Measurements from ENCODE around the gene WT1. TPM values are rescaled to one million over a fixed set of nuclear protein-coding genes. Genes with fewer than 3 reads are reported as not detected.

WT1 gene
- total RNA-seq, 1 donor from 2014 or later, result not detected

DNA sequence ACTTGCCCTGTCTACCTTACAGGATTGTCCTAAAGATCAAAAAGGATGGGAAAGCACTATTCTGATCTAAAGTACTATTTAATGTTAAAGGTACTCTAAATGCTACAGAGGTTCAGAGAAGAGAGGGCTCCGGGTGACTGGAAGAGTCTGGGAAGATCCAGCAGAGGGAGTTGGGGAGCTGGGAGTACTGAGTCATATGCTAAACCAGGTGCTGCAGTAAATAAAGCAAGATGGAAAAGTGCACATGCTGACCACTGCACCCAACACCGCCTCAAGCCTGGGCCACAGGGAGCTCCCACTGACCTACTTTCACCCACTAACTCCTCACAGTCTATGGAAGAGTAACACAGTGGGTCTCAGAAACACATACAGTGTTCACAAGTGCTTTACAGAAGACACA is 49.3 kb downstream of the WT1 start:
- DNase-seq (ENCODE audit: extremely low spot score, unreplicated experiment), result no peak

DNA sequence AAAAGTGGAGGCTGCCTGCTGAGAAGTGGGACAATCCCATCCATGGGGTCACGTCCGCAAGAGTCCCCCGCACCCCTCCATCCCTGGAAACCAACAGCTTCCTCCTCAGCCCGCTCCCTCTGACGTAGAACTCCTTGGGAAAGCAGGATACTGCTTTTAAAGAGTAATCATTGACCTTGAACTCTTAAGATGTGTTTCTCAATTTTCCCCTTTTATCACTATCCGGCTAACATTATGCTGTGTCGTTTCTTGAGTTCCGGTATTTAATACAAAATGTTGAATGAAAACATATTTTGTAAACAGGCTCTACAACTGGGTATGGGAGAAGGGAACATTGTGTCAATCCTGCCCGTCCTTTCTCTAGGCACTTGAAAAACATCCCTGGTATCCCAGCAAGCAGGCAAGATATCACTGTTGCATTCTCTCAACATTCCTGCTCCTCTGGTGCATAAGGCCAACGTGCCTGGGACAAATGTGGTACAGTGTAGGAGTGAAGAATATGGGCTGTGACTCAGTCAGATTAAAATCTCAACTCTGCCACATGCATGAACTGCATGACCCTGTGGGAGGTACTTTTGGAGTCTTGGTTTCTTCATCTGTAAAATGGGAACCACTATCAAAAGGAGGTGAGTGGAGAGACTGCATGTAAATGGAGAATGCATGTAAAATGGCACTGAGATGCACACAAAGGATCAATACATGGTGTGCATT is 52.8 kb downstream of the WT1 start:
- no peaks in the 10 kb centered on the region for H3K36me3 Mint-ChIP-seq (ENCODE audit: unreplicated experiment)
- H3K4me3 Mint-ChIP-seq (ENCODE audit: unreplicated experiment), result no peak overlapping the region
- H3K27me3 Mint-ChIP-seq (ENCODE audit: unreplicated experiment), result peaks cover 2% of the 10 kb centered on the region
- DNase-seq (ENCODE audit: extremely low spot score, unreplicated experiment), result no peak
- no peaks in the 10 kb centered on the region for H3K4me1 Mint-ChIP-seq (ENCODE audit: unreplicated experiment)
- H3K27ac Mint-ChIP-seq (ENCODE audit: unreplicated experiment), result no peak overlapping the region
- TF ChIP-seq, protein P1, sequence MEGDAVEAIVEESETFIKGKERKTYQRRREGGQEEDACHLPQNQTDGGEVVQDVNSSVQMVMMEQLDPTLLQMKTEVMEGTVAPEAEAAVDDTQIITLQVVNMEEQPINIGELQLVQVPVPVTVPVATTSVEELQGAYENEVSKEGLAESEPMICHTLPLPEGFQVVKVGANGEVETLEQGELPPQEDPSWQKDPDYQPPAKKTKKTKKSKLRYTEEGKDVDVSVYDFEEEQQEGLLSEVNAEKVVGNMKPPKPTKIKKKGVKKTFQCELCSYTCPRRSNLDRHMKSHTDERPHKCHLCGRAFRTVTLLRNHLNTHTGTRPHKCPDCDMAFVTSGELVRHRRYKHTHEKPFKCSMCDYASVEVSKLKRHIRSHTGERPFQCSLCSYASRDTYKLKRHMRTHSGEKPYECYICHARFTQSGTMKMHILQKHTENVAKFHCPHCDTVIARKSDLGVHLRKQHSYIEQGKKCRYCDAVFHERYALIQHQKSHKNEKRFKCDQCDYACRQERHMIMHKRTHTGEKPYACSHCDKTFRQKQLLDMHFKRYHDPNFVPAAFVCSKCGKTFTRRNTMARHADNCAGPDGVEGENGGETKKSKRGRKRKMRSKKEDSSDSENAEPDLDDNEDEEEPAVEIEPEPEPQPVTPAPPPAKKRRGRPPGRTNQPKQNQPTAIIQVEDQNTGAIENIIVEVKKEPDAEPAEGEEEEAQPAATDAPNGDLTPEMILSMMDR (IDR thresholded peaks at IDR 0.05), result no peak
- peaks cover 4% of the 10 kb centered on the region for H3K9me3 Mint-ChIP-seq (ENCODE audit: unreplicated experiment)

More for the DNA sequence above, 49.3 kb downstream of the WT1 start:
- Mint-ChIP-seq H3K36me3 (ENCODE audit: unreplicated experiment) (no peaks in the 10 kb centered on the region), H3K9me3 (ENCODE audit: unreplicated experiment) (no peaks in the 10 kb centered on the region), H3K27ac (ENCODE audit: unreplicated experiment) (no peak overlapping the region), H3K4me3 (ENCODE audit: unreplicated experiment) (no peak overlapping the region), H3K27me3 (ENCODE audit: unreplicated experiment) (peaks cover 2% of the 10 kb centered on the region), H3K4me1 (ENCODE audit: unreplicated experiment) (no peaks in the 10 kb centered on the region)
- TF ChIP-seq, protein P1 (IDR thresholded peaks at IDR 0.05), result no peak

DNA sequence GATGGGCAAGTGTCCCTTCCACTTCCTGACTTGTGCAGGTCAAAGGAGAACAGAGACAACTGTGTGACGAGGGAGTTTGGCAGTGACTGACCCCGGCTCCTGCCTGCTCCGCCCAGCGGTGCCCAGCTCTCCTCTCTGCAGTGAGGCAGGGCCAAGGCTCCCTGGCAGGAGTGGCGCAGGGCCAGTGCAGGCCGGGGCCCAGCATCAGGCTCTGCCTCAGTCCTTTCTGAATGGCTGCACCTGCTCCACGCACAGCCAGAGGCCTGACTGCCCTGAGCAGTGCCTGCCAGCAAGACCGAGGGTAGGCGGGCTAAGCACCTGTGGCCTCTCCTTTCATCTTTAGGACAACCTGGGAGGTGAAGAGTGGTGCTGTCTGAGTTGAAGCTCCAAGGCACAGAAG is 54.2 kb downstream of the WT1 start:
- Mint-ChIP-seq H3K27me3 (ENCODE audit: unreplicated experiment) (peaks cover 2% of the 10 kb centered on the region), H3K36me3 (ENCODE audit: unreplicated experiment) (no peaks in the 10 kb centered on the region), H3K4me3 (ENCODE audit: unreplicated experiment) (no peak overlapping the region), H3K27ac (ENCODE audit: unreplicated experiment) (no peak overlapping the region), H3K9me3 (ENCODE audit: unreplicated experiment) (peaks cover 4% of the 10 kb centered on the region), H3K4me1 (ENCODE audit: unreplicated experiment) (no peaks in the 10 kb centered on the region)
- DNase-seq (ENCODE audit: extremely low spot score, unreplicated experiment), result no peak
- TF ChIP-seq, protein P1 (IDR thresholded peaks at IDR 0.05), result no peak

DNA sequence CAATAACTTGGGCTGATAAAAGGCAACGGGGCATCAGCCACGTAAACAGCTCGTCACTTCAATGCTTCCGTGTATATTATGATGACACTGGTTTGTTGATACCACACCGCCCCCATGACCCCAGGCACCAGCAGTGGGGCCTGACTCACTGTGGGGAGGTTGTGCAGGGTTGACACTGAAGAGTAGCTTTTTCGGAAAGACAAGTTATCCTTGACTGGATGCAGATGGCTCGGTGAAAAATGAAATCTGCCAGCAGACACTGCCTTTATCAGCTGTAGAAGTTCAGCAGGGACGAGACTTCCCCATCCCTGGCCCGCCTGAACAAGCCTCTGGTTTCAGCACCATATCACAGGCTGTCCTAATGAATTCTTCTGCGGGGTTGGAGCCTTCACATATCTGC is 55.6 kb downstream of the WT1 start:
- H3K4me1 Mint-ChIP-seq (ENCODE audit: unreplicated experiment), result no peaks in the 10 kb centered on the region
- peaks cover 7% of the 10 kb centered on the region for H3K9me3 Mint-ChIP-seq (ENCODE audit: unreplicated experiment)
- no peaks in the 10 kb centered on the region for H3K36me3 Mint-ChIP-seq (ENCODE audit: unreplicated experiment)
- TF ChIP-seq, protein P1 (IDR thresholded peaks at IDR 0.05), result no peak
- H3K4me3 Mint-ChIP-seq (ENCODE audit: unreplicated experiment), result no peak overlapping the region
- H3K27me3 Mint-ChIP-seq (ENCODE audit: unreplicated experiment), result peaks cover 2% of the 10 kb centered on the region
- no peak for DNase-seq (ENCODE audit: extremely low spot score, unreplicated experiment)
- H3K27ac Mint-ChIP-seq (ENCODE audit: unreplicated experiment), result no peak overlapping the region

DNA sequence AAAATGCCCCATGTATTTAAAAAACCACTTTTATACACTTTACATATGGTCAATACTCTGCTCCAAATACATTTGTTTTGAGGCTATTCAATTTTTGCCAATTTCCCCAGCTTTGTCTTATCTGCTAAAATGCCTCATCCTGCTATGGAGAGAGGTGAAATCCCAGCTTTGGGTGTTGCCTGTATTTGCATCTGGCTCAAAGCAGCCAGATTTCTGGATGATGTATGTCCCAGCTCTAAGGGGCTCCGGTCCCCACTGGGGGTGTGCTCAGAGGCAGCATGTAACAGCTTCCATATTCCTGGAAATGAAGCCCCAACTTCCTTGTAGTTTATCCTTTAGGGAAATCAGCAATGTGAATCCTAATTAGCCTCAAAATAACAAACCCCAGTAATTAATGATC is 59.5 kb downstream of the WT1 start:
- TF ChIP-seq, protein P1 (IDR thresholded peaks at IDR 0.05), result no peak
- H3K36me3 Mint-ChIP-seq (ENCODE audit: unreplicated experiment), result no peaks in the 10 kb centered on the region

More for the DNA sequence above, 59.5 kb downstream of the WT1 start:
- no peaks in the 10 kb centered on the region for H3K27me3 Mint-ChIP-seq (ENCODE audit: unreplicated experiment)
- H3K4me3 Mint-ChIP-seq (ENCODE audit: unreplicated experiment), result no peak overlapping the region
- DNase-seq (ENCODE audit: extremely low spot score, unreplicated experiment), result no peak
- no peaks in the 10 kb centered on the region for H3K4me1 Mint-ChIP-seq (ENCODE audit: unreplicated experiment)
- no peak overlapping the region for H3K27ac Mint-ChIP-seq (ENCODE audit: unreplicated experiment)
- H3K9me3 Mint-ChIP-seq (ENCODE audit: unreplicated experiment), result peaks cover 9% of the 10 kb centered on the region

All from osteocyte (in vitro differentiated cells).